HG03442 (cell line): Measurements from ENCODE around the gene MSH5.
A peak's percentile ranks its signal among the peaks of the same experiment; 100 is the strongest.

ENCODE experiments used
- ATAC-seq: cut with Tn5 transposase; IDR thresholded peaks from one replicate; pipeline ENCODE4 v1.9.1; 2021; ENCODE audit warnings: mild to moderate bottlenecking, moderate library complexity; ENCODE audit not compliant: unreplicated experiment

Gene MSH5

DNA sequence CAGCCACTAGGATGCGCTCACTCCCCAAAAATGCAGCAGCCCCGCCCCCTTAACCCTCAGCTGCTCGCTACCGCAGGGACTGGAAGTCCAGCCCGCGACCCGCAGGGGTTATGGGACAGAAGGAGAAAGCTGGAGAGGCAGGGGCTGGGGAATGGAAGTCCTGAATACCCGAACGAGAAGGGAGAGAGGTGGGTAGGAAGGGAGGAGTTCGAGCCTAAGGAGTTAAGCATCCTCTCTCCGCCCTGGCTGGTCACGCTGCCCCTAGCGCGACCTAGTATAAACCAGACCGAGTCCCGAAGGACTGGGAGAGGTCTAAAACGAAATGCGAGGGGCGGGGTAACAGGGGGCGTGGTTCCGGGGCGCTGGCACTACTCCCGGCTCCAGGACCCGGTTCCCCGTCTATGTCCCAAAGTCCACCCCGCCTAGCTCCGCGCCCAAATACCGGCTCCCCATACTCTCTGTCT lies 10.3 kb upstream of the MSH5 start:
- ATAC-seq: peak; percentile 39

DNA sequence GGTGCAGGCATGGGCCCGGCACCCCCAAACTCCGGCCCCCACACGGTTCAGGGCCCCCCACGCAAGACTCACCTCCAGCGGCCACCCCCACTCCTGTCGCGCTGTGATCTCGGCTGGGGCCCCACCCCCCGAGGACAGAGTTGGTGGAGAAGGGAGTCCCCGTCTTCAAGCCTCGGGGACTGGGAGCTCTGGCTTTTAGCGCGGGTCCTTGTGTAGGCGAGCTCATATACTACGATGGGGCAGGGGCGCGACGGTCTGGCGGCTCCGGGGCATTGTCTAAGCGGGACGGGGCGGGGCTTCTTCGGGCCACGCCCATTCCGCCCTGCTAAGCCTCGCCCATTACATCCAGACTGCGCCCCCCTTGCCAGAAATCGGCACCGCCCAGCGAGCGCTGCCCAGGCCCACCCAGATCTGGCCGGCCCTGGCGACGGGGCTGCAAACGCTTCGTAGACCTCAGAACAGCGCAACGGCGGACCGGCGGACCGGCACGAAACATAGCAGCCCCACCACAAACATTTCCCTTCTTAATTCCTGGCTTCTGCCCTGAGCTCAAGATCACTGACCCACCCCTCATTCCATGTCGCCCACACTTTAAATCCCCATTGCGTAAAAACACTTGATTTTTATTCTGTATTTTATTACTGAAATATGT lies 9.7 kb upstream of the MSH5 start:
- no peak for ATAC-seq

DNA sequence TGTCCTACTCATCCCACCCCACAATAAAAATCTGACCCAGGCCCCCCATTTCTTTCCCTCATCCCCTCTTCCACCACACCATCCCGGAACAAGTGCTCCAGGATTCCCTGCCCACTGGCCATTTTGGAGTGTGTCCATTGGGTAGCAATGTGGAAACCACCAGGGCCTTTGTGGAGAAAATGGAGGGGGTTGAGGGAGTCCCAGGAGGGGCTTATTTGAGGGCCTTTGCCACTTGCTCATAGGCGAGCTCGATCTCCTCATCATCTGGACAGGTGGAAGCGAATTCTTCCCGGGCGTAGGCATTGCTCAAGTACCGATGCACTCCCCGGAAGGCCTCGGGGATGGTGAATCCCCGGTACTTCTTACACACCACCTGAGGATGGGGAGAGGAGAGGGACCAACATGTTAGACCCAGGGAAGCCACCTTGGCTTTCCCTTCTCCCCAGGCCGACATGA lies 9.1 kb upstream of the MSH5 start:
- ATAC-seq: no peak

DNA sequence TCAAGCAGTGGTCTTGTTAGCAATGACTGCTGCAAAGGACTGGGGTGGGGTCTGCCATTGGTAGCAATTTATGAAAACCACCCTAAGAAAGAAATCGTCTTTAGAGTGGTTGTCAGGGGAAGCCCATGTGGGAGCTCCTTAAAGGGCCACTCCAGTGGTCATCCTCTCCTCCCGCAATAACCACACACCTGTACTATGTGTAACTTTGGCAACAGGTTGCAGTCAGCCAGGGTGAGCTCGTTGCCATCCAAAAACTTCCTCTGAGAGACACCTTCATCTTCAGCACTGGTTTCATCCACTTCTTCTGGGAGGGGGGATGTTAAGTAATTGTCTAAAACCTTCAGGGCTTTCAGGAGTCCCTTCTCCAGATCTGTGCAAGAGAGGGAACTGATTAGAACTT lies 7.8 kb upstream of the MSH5 start:
- no peak for ATAC-seq

DNA sequence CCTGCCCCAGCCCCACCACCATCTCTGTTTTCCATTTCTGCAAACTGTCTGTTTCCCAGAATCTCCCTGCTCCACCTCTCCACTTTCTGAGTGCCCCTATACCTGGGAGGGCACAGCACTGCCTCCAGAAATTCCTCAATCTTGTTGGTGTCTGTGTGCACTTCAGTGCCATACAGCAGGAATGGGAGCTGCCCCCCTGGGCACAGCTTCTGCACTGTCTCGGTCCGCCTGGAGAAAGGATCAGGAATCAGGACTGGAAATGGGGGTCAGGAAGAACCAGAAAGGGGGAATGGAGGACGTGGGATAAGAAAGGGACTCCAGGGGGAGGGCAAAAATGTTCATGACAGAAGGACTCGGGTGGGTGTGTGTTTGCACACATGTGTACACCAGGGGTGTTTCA lies 6.1 kb upstream of the MSH5 start:
- ATAC-seq: no peak

DNA sequence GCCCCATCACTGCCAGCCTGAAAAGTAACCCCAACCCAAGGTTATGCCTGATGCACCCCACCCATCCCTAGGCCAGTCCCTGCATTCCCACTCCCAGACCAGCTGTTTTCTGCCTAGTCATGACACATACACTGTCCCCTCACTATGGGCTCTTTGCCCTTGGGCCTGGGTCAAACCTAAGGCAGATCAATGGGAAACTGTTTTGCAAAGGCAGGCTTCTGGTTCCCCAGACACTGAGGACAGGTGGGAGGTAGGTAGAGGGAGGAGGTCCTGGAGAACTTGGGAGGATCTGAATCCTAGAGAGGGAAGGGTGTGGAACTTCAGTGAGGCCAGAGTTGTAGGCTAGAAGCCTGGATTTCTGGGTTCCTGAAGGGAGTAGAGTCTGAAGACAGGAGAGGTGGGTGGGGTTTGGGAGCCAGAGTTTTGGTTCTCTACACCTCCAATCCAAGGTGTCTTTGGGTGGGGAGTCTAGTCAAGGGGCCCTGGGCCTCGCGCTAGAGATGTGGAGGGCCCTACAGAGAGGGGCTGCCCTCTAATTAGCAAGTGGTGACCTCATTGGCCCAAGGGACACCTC lies 5.5 kb upstream of the MSH5 start:
- ATAC-seq: no peak

DNA sequence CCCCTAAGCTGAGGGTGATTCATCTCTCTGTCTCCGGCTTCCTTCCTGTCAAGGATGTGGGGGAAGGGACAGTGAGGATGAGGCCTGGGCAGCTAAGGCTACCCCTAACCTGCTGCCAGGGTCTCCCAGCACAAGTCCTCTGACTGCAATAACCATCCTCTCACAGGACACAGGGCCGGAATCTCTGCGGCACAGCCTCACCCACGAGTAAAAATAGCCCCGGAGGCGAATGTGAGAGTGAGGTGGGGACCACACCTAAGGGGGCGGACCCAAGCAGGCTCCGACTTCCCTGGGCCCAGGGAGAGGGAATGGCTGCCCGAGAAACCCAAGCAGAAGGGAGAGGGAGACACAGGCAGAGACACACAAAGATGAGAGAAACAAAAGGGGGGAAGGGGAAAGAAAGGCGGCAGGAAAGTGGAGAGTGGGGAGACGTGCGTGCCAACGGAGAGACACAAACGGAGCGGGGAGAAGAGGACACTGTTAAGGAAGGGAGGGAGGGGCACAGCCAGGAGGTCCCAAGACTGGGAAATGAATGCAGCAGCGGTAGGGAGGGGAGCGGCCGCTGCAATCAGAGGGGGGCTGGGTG lies 4.9 kb upstream of the MSH5 start:
- ATAC-seq: no peak

DNA sequence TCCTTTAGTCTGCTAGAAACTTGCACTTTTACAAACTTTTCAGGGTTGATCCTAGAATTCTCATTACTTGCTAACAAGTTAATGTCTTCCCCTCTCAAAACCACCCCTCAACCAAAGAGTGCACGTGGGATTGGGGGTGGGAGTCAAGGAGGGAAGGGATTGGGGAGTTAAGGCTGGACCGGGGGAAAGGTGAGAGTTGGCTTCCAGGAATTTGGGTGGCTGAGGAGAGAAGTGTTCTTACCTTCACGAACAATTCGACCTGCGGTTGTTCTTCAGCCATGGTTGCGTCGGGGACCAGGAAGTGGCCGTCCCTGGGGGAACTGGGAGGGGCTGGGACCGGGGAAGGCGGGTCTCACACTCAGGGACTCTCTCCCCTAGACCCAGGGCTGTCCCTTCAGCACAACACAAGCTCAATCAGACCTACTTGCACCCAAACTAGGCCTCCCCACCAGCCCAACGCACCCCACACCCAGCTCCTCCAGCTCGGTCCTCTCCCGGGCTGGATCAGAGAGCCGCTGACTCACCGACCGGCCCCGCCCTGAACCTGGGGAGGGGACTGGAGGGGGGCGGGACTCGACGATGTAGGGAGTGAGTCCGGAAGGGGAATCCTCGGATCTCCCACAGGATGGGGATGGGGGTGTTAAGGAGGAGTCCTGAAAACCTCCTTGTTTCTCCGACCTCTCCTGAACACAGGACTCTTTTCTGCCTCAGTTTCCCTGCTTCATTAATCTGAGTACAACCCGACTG lies 3.6 kb upstream of the MSH5 start, which contains the start of gene CLIC1:
TSS of gene CLIC1 (minus strand) at position 510 of the 747 bp plus-strand sequence. CDS start at position 280, 230 bp downstream.
- peak; percentile 24 for ATAC-seq

DNA sequence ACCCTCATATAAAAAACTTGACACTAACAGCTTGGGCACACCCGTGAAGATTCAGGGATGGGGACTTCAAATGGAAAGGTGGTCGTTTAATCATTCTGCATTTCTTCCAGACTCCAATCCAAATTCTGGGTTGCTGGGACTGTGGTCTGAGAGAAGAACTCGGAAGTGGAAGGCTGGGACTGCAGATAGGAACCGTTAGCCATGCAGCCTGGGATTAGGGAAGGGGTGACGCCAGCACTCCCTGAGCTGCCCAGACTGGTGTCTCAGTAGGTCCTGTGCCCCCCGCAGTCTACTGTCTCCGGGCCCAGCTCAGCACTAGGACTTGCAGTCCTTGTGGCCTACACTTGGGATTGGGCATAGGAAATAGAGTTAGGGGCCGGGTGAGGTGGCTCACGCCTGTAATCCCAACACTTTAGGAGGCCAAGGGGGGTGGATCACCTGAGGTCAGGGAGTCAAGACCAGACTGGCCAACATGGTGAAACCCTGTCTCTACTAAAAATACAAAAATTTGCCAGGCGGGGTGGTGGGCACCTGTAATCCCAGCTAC lies 3.0 kb upstream of the MSH5 start:
- ATAC-seq: no peak

DNA sequence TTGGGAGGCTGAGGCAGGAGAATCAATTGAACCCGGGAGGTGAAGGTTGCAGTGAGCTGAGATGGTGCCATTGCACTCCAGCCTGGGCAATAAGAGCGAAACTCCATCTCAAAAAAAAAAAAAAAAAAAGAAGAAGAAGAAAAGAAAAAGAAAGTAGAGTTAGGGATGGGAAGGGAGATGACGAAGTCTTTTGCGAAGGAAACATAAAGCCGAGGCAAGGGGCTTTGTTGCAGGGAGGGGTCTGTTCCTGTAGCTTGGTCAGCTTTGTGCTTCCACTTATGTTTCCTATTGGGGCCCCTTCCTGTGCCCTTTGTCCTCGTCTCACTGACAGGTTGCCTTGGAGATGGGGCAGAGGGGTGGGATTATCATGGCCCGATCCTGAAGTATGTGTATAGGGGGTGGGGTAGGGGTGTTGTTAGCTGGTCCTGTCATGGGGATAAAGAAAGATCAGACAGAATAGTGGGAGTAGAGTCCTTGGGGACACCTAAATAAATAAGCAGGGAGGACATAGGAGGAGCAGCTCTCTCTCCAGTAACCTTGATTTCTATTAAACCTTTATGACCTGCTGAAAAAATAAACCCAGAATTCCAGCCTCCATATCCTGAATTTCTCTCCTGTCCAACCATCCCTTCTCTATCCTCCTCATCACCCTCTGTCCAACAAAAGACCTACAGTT lies 2.4 kb upstream of the MSH5 start:
- ATAC-seq: no peak

DNA sequence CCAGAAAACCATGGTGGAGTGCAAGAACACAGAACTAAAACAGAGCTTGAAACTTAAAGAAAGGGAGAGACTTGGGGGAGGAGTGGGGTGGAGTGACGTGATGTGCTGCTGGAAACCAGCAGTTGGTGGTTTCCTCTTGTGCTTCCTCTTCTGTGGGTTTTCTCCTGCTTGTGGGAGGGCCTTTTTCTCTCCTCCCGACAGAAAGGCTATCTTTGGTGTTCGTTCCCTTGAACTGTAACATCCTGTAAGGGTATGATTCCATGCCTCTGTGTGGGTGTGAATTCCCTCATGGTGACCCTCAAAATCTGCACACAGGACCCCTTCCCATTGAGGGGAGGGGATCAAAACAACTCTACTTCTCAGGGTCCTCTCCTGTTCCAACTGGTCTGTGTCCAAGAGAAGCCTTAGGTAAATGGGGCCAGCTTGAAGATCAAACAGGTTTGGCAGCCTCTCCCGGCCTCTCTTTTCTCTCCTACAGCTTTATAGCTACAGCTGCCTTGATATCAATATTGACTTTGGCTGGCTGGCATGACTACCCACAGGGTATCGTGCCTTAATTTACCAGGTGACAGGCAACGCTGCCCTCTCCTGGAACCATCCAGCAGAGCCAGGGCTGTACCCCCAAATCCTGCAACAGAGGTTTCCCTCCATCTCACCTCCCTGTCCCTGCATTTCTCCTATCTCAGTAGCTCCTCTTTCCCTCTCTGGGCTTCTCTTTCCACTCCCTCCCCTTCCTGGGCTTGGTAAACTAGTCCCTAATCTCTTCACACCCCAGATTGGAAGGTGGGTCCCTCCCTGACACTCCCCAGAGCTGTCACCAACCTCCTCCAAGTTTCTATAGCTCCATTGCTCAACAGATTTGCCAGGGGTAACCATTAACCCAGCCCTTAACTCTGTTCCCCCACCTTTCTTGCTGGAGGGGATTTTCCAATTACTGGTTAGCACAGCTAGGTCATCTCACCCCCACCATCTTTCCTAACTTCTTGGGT lies 1.5 kb upstream of the MSH5 start:
- no peak for ATAC-seq

DNA sequence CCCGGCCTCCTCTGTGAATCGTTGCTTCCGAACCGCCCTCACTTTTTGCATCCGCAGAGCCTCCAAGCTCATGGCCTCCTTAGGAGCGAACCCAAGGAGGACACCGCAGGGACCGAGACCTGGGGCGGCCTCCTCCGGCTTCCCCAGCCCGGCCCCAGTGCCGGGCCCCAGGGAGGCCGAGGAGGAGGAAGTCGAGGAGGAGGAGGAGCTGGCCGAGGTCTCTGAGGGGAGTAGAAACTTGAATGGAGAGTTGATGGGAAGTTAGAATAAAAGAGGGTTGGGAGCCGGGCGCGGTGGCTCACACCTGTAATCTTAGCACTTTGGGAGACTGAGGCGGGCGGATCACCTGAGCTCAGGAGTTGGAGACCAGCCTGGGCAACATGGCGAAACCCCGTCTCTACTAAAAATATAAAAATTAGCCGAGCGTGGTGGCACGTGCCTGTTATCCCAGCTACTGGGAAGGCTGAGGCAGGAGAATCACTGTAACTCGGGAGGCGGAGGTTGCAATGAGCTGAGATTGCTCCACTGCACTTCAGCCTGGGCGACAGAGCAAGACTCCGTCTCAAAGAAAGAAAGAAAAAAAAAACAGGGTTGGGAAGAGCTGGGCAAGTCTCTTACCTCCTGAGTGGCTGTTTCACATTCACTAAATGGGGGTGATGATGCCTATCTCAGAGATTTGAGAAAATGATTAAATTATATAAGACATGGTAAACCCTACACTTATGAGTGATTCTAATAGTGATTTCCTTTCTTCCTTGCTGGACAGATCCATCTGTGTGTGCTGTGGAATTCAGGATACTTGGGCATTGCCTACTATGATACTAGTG lies 805 bp downstream of the MSH5 start:
- no peak for ATAC-seq

DNA sequence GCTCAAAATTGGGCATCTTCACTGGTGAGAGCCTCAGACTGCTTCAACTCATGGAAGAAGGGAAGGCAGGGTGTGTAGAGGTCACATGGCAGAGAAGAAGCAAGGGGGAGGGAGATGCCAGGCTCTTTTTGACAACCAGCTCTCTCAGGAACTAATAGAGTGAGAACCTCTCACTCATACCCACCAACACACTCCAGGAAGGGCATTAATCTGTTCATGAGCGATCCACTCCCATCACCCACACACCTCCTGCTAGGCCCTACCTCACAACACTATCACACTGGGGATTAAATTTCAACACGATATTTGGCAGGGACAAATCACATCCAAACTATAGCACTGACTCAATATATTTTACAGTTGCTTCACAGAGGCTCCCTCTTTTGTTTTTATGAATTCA lies 2.0 kb downstream of the MSH5 start:
- no peak for ATAC-seq

DNA sequence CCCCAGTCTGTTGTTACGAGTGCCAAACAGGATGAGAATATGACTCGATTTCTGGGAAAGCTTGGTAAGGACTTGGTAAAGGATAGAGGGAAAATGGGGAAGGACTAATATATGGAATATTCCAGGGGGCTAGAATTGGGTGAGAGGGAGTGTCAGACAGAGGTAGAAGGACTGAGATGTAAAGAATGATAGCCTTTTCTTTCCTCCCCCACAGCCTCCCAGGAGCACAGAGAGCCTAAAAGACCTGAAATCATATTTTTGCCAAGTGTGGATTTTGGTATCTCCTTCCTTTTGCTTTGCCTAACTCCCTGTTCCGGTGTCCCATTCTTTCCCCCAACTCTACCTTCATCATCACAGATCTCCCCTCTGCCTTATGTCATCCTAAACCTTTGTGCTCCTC lies 3.1 kb downstream of the MSH5 start:
- ATAC-seq: no peak

DNA sequence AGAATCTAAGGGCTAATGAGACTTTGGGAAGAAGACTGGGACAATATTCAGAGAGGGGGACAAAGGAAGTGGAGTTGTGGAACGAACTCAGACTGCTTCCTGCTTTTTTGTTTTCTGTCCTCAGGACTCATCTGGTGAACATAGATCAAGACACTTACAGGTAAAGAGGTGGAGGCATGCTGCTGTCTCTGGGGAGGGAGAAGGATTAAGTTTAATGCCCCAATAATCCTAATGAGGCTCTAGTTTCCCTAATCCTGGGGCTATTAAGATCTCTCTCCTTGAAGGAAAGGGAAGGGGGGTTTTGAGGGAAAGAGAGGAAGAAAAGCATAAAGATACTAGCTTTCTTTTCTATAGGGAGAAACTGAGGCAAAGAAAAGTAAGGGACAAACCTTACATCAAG lies 4.6 kb downstream of the MSH5 start:
- no peak for ATAC-seq

DNA sequence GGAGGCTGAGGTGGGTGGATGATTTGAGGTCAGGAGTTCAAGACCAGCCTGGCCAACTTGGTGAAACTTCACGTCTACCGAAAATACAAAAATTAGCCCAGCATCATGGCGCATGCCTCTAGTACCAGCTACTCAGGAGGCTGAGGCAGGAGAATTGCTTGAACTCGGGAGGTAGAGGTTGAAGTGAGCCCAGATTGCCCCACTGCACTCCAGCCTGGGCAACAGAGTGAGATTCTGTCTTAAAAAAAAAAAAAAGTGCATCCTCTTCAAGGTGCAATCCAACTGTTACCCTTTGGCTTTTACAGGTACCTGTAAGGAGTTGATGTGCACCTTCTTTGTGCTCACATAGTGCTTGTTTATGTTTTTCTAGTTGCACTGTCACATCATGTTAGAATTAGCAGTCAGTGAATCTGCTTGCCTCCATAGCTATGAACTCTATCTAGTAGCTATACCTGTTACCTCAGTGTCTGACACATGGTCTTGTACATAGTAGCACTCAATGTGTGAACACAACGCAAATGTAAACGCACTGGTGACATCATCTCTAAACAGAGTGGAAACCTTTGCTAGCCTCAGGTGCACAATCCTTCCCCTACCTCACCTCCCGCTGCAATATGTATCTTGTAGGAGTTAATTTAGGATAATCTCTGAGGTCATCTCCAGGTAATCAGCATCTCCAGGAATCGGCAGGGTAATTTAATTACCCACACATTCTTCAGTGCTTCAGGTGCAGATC lies 9.7 kb downstream of the MSH5 start:
- ATAC-seq: no peak

DNA sequence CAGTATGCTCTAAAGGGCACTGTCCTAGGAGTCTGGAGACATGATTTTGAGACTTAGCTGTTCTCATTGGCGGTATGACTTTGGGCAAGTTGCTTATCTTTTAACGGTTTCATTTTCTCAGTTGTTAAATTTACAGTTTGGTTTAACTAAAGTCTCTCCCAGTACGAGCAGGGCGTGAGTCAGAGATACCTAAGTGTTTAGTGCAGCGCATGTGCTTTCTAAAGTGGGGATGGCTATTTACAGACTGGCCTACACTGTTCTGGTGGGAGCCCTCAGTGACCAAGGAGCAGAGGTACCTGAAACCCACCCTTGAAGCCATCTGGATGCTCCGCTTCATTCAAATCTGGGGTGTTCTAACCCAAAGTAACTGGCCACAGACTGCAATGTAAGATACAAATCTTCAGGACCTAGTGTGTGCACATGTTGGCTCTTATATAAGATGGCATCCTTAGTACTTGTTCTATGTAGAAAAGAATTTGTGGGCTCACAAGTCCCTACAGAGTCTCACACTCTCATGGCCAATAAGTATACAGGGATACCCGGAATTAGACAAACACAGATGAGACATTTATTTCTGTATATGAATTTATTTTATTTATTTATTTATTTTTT lies 10.7 kb downstream of the MSH5 start:
- no peak for ATAC-seq
